HepG2 (cell line): ENCODE measurements around the gene MAGI1.

Source experiments
- EEA1 ChIP-seq: sonication (generic); formaldehyde crosslinking; IDR thresholded peaks from 2 replicates; pipeline ENCODE4 v1.5.1; 2020; ENCODE audit warnings: mild to moderate bottlenecking, missing genetic modification reagents, borderline replicate concordance
- MTA3 ChIP-seq: sonication (generic); formaldehyde crosslinking; IDR thresholded peaks from 2 replicates; pipeline ENCODE4 v1.4.0; 2020; ENCODE audit warnings: missing genetic modification reagents
- TRIM24 ChIP-seq: sonication (generic); formaldehyde crosslinking; IDR thresholded peaks from 2 replicates; pipeline ENCODE4 v1.8.0; 2022; ENCODE audit warnings: mild to moderate bottlenecking, missing genetic modification reagents
- TF ChIP-seq, protein P1 (sequence below), 2 experiments: sonication (generic) in 1 of 2; formaldehyde crosslinking in 1 of 2; IDR thresholded peaks; 2 replicates each; pipeline versions ENCODE4 v1.5.1 to v1.6.1; 2011 to 2020; ENCODE audit warnings: borderline replicate concordance in 1 of 2, low read depth in 1 of 2, low read length in 1 of 2, mild to moderate bottlenecking in 1 of 2, missing genetic modification reagents in 1 of 2, moderate library complexity in 1 of 2

DNA sequence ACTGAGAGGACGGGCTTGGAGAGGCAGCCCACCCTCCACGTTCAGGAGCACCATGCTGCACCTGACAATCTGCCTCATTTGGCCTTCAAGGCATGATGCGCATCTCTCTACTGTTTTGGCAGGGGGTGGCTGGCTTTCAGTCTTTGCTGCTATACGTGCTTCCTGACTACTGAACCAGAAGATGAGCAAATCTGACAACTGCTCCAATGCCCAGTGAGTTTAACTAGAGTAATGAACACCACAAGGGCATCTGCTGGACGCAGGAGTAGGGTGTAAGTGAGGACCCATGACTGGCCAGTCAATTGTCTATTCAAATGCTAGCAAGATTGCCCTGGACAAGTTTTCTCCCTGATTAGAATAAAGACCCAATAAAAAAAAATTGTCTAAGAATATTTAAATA, 335.7 kb downstream of the MAGI1 start:
- no peak for TF ChIP-seq TRIM24 (CRISPR knock-in tag)
- no peak for TF ChIP-seq EEA1
- TF ChIP-seq, protein P1, sequence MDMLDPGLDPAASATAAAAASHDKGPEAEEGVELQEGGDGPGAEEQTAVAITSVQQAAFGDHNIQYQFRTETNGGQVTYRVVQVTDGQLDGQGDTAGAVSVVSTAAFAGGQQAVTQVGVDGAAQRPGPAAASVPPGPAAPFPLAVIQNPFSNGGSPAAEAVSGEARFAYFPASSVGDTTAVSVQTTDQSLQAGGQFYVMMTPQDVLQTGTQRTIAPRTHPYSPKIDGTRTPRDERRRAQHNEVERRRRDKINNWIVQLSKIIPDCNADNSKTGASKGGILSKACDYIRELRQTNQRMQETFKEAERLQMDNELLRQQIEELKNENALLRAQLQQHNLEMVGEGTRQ (IDR thresholded peaks at IDR 0.05; ENCODE audit: low read depth, low read length): no peak
- TF ChIP-seq, protein P1 (CRISPR knock-in tag; IDR thresholded peaks at IDR 0.05; ENCODE audit: borderline replicate concordance): no peak
- TF ChIP-seq MTA3 (CRISPR knock-in tag): no peak
